ENCODE data around the gene LILRA5.

Gene LILRA5

DNA sequence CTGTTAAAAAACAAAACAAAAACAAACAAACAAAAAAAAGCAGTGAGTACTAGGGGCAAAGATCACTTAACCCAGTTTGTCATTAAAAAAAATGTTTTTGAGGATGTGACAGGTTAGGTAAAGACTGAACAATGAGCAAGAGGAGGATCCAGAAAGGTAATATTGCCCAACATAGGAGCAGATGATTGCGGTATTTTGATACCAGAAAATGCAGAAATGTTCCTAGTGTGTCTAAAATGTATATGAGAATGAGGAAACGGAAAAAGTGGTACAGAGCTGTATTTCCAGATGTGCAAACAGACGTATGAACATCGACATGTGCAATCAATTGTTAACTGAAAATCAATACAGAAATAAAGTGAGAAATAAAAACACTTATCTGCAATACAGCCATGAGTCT is 30.9 kb upstream of the LILRA5 start:
- H3K9me3 ChIP-seq (ENCODE audit: control insufficient read depth, insufficient read depth, low read length): no peaks in the 10 kb centered on the region
- no peaks in the 10 kb centered on the region for H3K27me3 ChIP-seq (ENCODE audit: control insufficient read depth, insufficient read depth, low read length)

DNA sequence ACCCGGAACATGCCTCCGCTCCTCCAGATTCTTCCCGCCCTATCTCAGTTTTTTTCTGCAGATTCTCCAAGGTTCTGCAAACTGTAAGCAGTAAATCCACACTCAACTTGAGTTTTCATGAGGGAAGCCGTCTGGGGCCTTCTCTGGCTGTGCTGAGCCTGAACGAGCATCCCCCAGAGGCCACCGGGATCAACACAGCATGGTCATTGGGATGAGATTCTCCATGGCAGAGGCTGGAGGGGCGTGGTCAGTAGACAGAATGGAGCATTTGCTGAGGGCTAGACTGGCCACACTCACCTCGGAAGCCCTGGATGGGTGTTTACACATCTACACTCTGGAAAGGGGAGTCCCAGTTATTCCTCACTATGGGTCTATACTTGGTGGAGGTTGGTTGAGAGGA is 28.3 kb upstream of the LILRA5 start:
- H3K36me3 ChIP-seq (ENCODE audit: control insufficient read depth, insufficient read depth, low read length): no peaks in the 10 kb centered on the region
- no peaks in the 10 kb centered on the region for H3K27me3 ChIP-seq (ENCODE audit: control insufficient read depth, insufficient read depth, low read length)
- no peak overlapping the region for H3K4me3 ChIP-seq (ENCODE audit: low read depth, low read length)
- H3K9ac ChIP-seq (ENCODE audit: low read depth, low read length): no peak overlapping the region
- peaks cover 3% of the 10 kb centered on the region for H3K4me1 ChIP-seq (ENCODE audit: control insufficient read depth, insufficient read depth, low read length)
- H3K9me3 ChIP-seq (ENCODE audit: control insufficient read depth, insufficient read depth, low read length): no peaks in the 10 kb centered on the region

More for the DNA sequence above, 30.9 kb upstream of the LILRA5 start:
- Histone ChIP-seq H3K36me3 (ENCODE audit: control insufficient read depth, insufficient read depth, low read length) (no peaks in the 10 kb centered on the region), H3K9ac (ENCODE audit: low read depth, low read length) (no peak overlapping the region), H3K4me1 (ENCODE audit: control insufficient read depth, insufficient read depth, low read length) (no peaks in the 10 kb centered on the region), H3K4me3 (ENCODE audit: low read depth, low read length) (no peak overlapping the region)

DNA sequence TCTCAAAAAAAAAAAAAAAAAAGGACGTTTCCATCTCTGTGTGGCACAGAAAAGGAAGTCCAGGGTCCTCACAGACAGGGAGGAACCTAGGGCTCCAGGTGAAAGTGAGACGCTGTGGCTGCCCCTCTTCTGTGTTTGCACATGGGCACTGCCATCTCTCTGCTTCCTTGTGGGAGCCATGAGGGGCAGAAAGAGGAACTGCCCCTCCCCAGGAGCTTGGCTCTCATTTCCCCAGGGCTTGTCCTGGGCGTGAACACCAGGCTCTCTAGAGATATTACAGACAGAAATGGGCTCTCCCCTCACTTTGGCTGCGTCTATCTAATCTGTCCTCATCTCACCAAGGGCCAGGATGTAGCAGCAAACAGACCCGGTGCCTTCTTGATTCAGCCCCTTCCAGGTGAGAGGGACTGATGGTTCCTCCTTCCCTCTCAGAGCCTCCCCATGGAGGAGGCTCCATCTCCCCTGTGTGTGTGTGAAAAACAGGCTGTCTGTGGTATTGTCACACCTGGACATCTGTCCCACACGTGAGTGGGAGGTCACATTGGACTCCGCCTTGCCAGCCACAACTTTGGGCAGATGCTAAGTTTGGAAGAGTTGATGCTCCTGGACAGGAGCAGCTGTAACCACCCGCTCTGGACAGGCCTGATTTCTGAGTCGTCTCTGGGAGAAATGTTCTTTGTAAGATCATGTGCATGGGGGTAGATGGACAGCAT is 26.8 kb upstream of the LILRA5 start:
- H3K9me3 ChIP-seq (ENCODE audit: control insufficient read depth, insufficient read depth, low read length): no peaks in the 10 kb centered on the region
- H3K9ac ChIP-seq (ENCODE audit: low read depth, low read length): no peak overlapping the region
- H3K27me3 ChIP-seq (ENCODE audit: control insufficient read depth, insufficient read depth, low read length): no peaks in the 10 kb centered on the region
- no peaks in the 10 kb centered on the region for H3K36me3 ChIP-seq (ENCODE audit: control insufficient read depth, insufficient read depth, low read length)
- H3K4me3 ChIP-seq (ENCODE audit: low read depth, low read length): no peak overlapping the region
- peaks cover 3% of the 10 kb centered on the region for H3K4me1 ChIP-seq (ENCODE audit: control insufficient read depth, insufficient read depth, low read length)

DNA sequence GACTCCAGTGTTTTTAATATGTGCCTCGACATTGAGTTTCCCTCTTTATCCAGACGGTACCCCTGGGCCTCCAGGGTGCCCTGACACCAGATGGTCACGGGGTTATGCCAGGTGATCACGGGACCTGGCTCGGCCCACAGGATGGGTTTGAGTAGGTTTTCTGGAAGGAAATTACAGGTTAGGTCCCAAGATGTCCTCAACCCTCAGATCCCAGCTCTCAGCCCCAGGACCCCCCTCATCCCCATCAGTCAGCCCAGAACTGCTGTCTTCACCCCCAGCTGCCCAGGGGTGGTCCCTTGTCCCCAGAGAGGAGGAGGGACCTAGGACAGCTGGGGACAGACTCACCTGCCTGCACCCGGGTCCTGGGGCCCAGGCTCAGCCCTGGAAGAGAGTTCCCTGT is 25.6 kb upstream of the LILRA5 start:
- Histone ChIP-seq H3K9me3 (ENCODE audit: control insufficient read depth, insufficient read depth, low read length) (no peaks in the 10 kb centered on the region), H3K36me3 (ENCODE audit: control insufficient read depth, insufficient read depth, low read length) (no peaks in the 10 kb centered on the region), H3K9ac (ENCODE audit: low read depth, low read length) (no peak overlapping the region), H3K4me3 (ENCODE audit: low read depth, low read length) (no peak overlapping the region), H3K27me3 (ENCODE audit: control insufficient read depth, insufficient read depth, low read length) (no peaks in the 10 kb centered on the region), H3K4me1 (ENCODE audit: control insufficient read depth, insufficient read depth, low read length) (peaks cover 3% of the 10 kb centered on the region)

DNA sequence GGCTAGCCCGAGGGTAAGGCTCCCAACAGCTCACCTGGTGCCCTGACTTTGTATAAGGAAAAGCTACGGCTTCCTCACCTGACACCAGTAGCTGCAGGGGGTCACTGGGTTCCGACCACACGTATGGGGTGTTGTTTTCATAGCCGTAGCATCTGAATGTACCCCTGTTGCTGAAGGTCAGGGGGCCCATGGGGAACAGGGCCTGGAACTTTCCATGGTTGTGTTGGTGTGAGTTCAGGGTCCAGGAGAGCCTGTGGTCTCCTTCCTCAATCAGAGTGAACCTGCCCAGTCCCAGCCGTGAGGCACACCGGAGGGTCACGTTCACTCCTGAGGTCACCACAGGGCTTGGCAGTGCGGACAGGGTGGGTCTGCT is 24.9 kb upstream of the LILRA5 start:
- no peak overlapping the region for H3K9ac ChIP-seq (ENCODE audit: low read depth, low read length)
- no peak overlapping the region for H3K4me3 ChIP-seq (ENCODE audit: low read depth, low read length)
- no peaks in the 10 kb centered on the region for H3K9me3 ChIP-seq (ENCODE audit: control insufficient read depth, insufficient read depth, low read length)
- no peaks in the 10 kb centered on the region for H3K27me3 ChIP-seq (ENCODE audit: control insufficient read depth, insufficient read depth, low read length)
- H3K36me3 ChIP-seq (ENCODE audit: control insufficient read depth, insufficient read depth, low read length): no peaks in the 10 kb centered on the region
- H3K4me1 ChIP-seq (ENCODE audit: control insufficient read depth, insufficient read depth, low read length): peaks cover 3% of the 10 kb centered on the region

DNA sequence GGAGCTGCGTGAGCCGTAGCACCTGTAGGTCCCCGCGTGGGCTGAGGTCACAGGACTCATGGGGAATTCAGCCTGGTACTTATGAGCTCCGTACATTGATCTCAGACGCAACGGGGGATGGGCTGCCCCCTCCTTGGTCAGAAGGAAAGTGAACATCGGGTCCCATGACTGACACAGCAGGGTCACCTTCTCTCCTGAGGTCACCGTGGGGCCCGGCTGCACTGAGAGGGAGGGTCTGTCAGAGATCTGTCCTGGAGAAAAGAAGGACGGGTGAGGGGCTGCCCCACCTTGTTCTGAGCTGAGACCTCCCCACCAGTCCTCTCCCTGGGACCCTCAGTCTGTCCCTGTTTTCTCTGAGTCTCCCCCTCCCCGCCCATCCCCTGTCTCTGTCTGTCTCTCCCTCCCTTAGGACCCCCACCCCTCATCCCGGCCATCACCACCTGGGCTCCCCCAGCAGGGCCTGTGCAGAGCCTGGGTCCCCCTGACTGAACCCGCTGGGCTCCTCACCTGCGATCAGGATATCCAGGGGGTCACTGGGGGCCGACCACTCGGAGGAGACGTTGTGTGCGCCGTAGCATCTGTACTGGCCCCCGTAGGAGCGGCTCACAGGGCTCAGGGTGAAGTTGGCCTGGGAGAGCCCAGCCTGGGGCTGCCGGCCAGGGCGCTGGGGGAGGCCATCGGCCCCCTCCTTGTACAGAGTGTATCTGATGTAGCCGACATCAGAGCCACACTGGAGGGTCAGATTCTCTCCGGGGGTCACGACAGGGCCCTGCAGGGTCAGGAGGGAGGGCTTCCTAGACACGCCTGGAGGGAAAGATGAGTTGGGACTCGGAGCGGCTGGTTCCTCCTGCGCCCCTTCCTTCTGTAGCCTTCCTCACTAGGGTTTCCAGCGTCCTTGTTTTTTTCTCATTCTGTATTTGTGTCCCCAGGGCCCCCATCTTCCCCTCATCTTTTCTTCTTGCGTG is 24.2 kb upstream of the LILRA5 start:
- Histone ChIP-seq H3K36me3 (ENCODE audit: control insufficient read depth, insufficient read depth, low read length) (no peaks in the 10 kb centered on the region), H3K27me3 (ENCODE audit: control insufficient read depth, insufficient read depth, low read length) (no peaks in the 10 kb centered on the region), H3K9ac (ENCODE audit: low read depth, low read length) (no peak overlapping the region), H3K4me1 (ENCODE audit: control insufficient read depth, insufficient read depth, low read length) (peaks cover 3% of the 10 kb centered on the region), H3K9me3 (ENCODE audit: control insufficient read depth, insufficient read depth, low read length) (no peaks in the 10 kb centered on the region), H3K4me3 (ENCODE audit: low read depth, low read length) (no peak overlapping the region)

DNA sequence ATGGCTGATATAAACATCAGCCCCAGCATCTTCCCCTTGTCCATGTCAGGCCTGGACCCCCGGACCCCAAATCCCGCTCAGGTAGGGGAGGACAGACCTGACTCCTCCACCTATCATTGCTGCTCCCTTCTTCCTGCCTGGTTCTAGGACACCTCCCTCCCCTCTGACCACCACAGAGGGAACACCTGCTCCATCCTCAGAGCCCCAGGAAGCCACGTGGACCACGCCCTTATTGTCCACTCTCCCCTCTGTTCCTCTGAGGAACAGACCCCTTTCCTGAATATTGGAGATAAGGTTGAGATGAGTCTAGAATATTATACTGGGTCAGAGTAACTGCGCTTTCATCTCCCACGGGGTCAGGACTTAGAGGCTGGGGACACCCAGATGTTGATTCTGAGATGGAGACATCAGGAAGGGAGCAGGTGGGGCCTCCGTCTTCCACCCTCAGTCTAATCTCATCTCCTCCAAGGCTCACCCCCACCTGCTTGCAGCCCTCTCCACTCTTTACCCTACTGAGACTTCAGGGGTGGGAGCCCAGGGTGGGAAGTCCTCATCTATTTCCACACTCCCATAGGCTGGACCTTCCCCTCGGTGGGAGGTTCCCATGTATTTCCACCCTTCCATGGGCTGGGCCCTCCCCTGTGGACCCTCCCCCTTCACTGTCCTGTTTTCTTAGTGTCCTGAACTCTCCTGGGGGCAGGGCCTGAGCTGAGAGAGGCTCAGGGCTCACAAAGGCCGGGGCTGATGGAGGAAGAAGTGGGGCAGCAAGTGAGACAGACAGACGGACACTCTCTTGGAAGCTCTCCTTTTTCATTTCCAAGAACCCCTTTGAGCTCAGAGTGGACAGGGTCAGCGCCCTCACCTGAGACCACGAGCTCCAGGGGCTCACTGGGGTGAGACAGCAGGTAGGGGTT is 23.3 kb upstream of the LILRA5 start:
- Histone ChIP-seq H3K4me1 (ENCODE audit: control insufficient read depth, insufficient read depth, low read length) (peaks cover 3% of the 10 kb centered on the region), H3K36me3 (ENCODE audit: control insufficient read depth, insufficient read depth, low read length) (no peaks in the 10 kb centered on the region), H3K4me3 (ENCODE audit: low read depth, low read length) (no peak overlapping the region), H3K9me3 (ENCODE audit: control insufficient read depth, insufficient read depth, low read length) (no peaks in the 10 kb centered on the region), H3K9ac (ENCODE audit: low read depth, low read length) (no peak overlapping the region), H3K27me3 (ENCODE audit: control insufficient read depth, insufficient read depth, low read length) (no peaks in the 10 kb centered on the region)

DNA sequence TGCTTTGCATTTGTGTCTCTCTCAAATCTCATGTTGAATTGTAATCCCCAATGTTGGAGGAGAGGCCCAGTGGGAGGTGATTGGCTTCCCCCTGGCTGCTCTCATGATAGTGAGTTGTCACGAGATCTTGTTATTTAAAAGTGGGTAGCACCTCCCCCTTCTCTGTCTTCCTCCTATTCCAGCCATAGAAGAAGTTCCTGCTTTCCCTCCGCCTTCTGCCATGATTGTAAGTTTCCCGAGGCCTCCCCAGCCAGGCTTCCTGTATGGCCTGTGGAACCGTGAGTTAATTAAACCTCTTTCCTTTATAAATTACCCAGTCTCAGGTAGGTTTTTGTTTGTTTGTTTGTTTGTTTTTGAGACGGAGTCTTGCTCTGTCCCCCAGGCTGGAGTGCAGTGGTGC is 22.2 kb upstream of the LILRA5 start:
- no peaks in the 10 kb centered on the region for H3K27me3 ChIP-seq (ENCODE audit: control insufficient read depth, insufficient read depth, low read length)
- no peak overlapping the region for H3K9ac ChIP-seq (ENCODE audit: low read depth, low read length)
- H3K4me1 ChIP-seq (ENCODE audit: control insufficient read depth, insufficient read depth, low read length): peaks cover 3% of the 10 kb centered on the region
- no peaks in the 10 kb centered on the region for H3K9me3 ChIP-seq (ENCODE audit: control insufficient read depth, insufficient read depth, low read length)
- no peak overlapping the region for H3K4me3 ChIP-seq (ENCODE audit: low read depth, low read length)
- H3K36me3 ChIP-seq (ENCODE audit: control insufficient read depth, insufficient read depth, low read length): no peaks in the 10 kb centered on the region

DNA sequence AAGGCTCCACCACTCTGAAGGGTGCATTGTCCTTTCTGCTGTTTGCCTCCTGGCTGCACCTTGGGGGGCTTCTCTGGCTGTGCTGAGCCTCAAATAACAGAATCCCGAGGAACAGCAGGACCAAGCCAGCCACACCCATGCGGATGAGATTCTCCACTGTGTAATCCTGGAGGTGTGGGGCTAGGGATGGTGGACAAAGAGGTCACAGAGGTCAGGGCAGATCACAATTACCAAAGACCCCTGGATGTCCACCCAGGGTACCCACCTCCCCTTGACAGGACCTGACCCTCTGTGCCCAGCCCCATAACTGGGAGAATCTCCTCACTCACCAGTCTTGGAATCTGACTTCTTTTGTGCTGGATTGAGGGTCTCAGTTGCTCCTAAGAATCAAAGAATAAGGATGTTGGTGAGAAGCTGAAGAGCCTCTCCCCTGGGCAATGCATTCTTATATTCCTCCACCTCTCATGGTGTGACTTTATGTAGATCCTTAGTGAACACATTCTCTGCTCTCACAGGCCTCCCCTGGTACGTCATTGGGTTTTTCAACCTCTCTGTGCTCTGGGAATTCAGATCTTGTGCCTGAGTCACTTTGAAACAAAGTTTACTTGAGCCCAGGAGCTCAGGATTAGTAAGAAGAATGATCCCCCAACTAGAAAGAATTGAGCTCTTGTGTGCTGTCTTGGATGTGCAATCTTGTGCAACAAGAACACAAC is 20.8 kb upstream of the LILRA5 start:
- Histone ChIP-seq H3K27me3 (ENCODE audit: control insufficient read depth, insufficient read depth, low read length) (no peaks in the 10 kb centered on the region), H3K4me1 (ENCODE audit: control insufficient read depth, insufficient read depth, low read length) (peaks cover 3% of the 10 kb centered on the region), H3K9ac (ENCODE audit: low read depth, low read length) (no peak overlapping the region), H3K36me3 (ENCODE audit: control insufficient read depth, insufficient read depth, low read length) (no peaks in the 10 kb centered on the region), H3K4me3 (ENCODE audit: low read depth, low read length) (no peak overlapping the region), H3K9me3 (ENCODE audit: control insufficient read depth, insufficient read depth, low read length) (no peaks in the 10 kb centered on the region)

DNA sequence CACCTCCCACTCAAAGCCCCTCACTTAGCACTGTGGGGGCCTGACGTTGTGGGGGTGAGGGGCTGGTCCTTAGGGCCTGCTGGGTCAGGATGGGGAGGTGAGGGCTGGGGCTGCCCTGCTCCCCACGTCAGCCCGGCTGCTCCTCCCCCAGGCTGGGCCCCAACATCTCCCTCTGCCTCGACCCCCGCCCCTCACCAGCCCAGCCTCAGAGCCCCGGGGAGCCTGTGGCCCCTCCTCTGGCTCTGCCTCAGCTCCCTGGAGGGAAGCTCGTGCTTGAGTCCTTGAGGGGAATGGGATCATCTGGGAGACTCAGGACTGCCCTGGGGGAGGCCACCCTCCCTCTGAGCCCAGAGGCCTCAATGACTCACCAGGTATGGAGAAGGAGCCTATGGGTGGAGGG is 19.2 kb upstream of the LILRA5 start:
- H3K27me3 ChIP-seq (ENCODE audit: control insufficient read depth, insufficient read depth, low read length): no peaks in the 10 kb centered on the region
- no peak overlapping the region for H3K4me3 ChIP-seq (ENCODE audit: low read depth, low read length)
- H3K9ac ChIP-seq (ENCODE audit: low read depth, low read length): no peak overlapping the region
- peaks cover 3% of the 10 kb centered on the region for H3K4me1 ChIP-seq (ENCODE audit: control insufficient read depth, insufficient read depth, low read length)
- no peaks in the 10 kb centered on the region for H3K36me3 ChIP-seq (ENCODE audit: control insufficient read depth, insufficient read depth, low read length)
- H3K9me3 ChIP-seq (ENCODE audit: control insufficient read depth, insufficient read depth, low read length): no peaks in the 10 kb centered on the region

DNA sequence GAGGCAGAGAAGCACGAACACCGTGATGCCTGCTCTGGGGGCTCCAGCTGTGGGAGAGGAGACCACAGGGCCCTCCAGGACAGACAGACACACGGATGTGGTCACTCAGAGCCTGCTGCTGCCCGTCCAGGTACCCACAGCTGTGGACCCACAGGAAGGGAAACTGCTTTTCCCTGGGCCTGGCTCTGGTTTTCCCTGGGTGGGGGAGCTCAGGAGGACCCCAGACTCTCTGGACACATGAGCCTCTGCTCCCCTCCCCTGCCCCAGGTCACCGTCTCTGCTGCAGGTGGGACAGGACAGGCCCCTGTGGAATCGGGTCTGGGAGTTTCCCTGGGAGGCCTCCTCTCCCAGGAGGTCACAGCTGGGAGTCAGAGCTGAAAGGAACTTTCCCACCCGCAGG is 18.7 kb upstream of the LILRA5 start:
- no peak overlapping the region for H3K9ac ChIP-seq (ENCODE audit: low read depth, low read length)
- no peak overlapping the region for H3K4me3 ChIP-seq (ENCODE audit: low read depth, low read length)
- no peaks in the 10 kb centered on the region for H3K9me3 ChIP-seq (ENCODE audit: control insufficient read depth, insufficient read depth, low read length)
- no peaks in the 10 kb centered on the region for H3K36me3 ChIP-seq (ENCODE audit: control insufficient read depth, insufficient read depth, low read length)
- peaks cover 1% of the 10 kb centered on the region for H3K4me1 ChIP-seq (ENCODE audit: control insufficient read depth, insufficient read depth, low read length)
- no peaks in the 10 kb centered on the region for H3K27me3 ChIP-seq (ENCODE audit: control insufficient read depth, insufficient read depth, low read length)
